DOHH2 (cell line): ENCODE results near the gene SFI1.

ENCODE experiments used
- H3F3A ChIP-seq: fragments of 200-600 bp; sonication (generic), shearing (Covaris generic); 2 replicates; pipeline ENCODE4 v1.6.0; 2016; ENCODE audit warnings: antibody characterized with exemption, mild to moderate bottlenecking; ENCODE audit not compliant: control insufficient read depth, insufficient read depth
- H3K27ac ChIP-seq: fragments of 200-600 bp; sonication (generic); 2 replicates; pipeline ENCODE4 v1.5.1; 2014; ENCODE audit warnings: low read depth, mild to moderate bottlenecking, low read length, moderate library complexity
- H3K27me3 ChIP-seq: fragments of 200-600 bp; sonication (generic); 2 replicates; pipeline ENCODE4 v1.6.1; 2014; ENCODE audit warnings: mild to moderate bottlenecking, low read length, mixed read lengths; ENCODE audit not compliant: control insufficient read depth
- H3K36me3 ChIP-seq: fragments of 200-600 bp; sonication (generic); 2 replicates; pipeline ENCODE4 v1.6.1; 2014; ENCODE audit warnings: mild to moderate bottlenecking, low read length, moderate library complexity, mixed read lengths; ENCODE audit not compliant: control insufficient read depth
- H3K4me1 ChIP-seq: fragments of 200-600 bp; sonication (generic); 2 replicates; pipeline ENCODE4 v1.6.1; 2014; ENCODE audit warnings: mild to moderate bottlenecking, low read length, mixed read lengths; ENCODE audit not compliant: control insufficient read depth
- H3K4me2 ChIP-seq: fragments of 200-600 bp; sonication (generic); 2 replicates; pipeline ENCODE4 v1.6.0; 2014; ENCODE audit warnings: mild to moderate bottlenecking, low read length, moderate library complexity
- H3K4me3 ChIP-seq: fragments of 200-600 bp; sonication (generic); 2 replicates; pipeline ENCODE4 v1.5.1; 2014; ENCODE audit warnings: mild to moderate bottlenecking, low read length, mixed read lengths
- H3K79me2 ChIP-seq: fragments of 200-600 bp; sonication (generic); 2 replicates; pipeline ENCODE4 v1.6.1; 2014; ENCODE audit warnings: mild to moderate bottlenecking, low read length, mixed read lengths; ENCODE audit not compliant: control insufficient read depth
- H3K9me2 ChIP-seq: fragments of 200-600 bp; sonication (generic); replicated peaks from 2 replicates; pipeline ENCODE4 v1.6.1; 2014; ENCODE audit warnings: mild to moderate bottlenecking, low read length, mixed read lengths; ENCODE audit not compliant: control insufficient read depth
- H3K9me3 ChIP-seq: fragments of 200-600 bp; sonication (generic); 2 replicates; pipeline ENCODE4 v1.6.1; 2014; ENCODE audit warnings: antibody characterized with exemption, low read length, mixed read lengths; ENCODE audit not compliant: control insufficient read depth, insufficient read depth
- H4K20me1 ChIP-seq: fragments of 200-600 bp; sonication (generic); 2 replicates; pipeline ENCODE4 v1.6.0; 2014; ENCODE audit warnings: low read depth, mild to moderate bottlenecking, antibody characterized with exemption, low read length, moderate library complexity; ENCODE audit not compliant: control insufficient read depth, insufficient read depth
- EZH2phosphoT487 ChIP-seq: fragments of 200-600 bp; sonication (generic); IDR thresholded peaks from 2 replicates; pipeline ENCODE4 v1.6.1; 2017; ENCODE audit warnings: borderline replicate concordance, mild to moderate bottlenecking, antibody characterized with exemption, low read length, moderate library complexity, mixed read lengths
- TF ChIP-seq, protein P1 (sequence below): fragments of 200-600 bp; sonication (generic); IDR thresholded peaks from one replicate; pipeline ENCODE4 v1.5.1; 2014; ENCODE audit warnings: antibody characterized with exemption, mild to moderate bottlenecking, low read depth, low read length; ENCODE audit not compliant: poor library complexity, severe bottlenecking

SFI1 gene

DNA sequence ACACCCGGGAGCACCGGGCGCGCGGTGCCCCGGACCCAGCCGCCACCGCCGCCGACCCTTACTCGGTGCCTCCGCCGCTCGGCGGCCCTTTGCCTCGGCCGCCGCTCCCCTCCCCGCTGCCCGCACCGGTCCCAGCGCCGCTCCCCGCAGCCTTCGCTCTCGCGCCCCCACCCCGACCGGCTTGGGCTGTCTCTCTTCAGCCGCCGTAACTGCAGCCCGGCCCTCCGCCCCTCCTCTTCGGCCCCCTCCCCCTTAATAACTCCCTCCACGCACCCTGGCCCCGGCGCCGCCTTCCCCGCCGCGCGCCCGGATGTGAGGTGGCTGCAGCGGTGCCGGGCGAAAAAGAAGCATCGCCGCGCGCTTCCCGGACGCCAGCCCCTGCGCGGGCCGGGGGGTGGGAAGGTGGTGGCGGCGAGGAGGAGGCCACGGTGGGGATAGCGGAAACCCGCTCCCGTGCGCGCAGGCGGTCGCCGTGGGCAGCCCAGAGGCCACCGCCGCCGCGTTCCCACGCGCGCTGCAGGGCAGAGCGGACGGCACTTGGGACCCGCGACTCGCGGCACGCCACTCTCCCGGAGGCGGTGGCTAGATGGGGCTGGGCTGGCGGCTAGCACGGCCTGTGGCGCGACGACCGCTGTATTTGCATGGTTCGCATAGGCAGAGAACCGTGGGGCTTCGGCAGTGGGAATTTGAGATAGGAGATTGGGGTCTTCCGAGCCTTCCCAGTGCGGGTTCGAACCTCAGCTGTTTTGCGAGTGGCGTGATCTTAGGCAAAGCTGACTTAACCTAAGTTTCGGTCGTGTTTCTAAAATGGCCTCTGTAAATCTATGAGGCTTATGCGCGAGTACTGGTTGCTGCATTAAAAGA is 6.5 kb upstream of the SFI1 start, which contains the start of gene EIF4ENIF1:
TSS of gene EIF4ENIF1 (minus strand) at position 211 of the 864 bp plus-strand sequence. CDS start 1,124 bp downstream, outside the sequence.
- peak within 1 kb of the TSS; percentile 99 for H3K4me2 ChIP-seq
- no peaks in the 10 kb centered on the region for H3K9me3 ChIP-seq
- H3K4me3 ChIP-seq: peak within 1 kb of the TSS; percentile 95
- no peaks in the 10 kb centered on the region for H3K27me3 ChIP-seq
- peaks cover 25% of the 10 kb centered on the region for H3F3A ChIP-seq
- H3K79me2 ChIP-seq: peaks cover 56% of the 10 kb centered on the region
- no peaks in the 10 kb centered on the region for H4K20me1 ChIP-seq
- H3K9me2 ChIP-seq: no peaks in the 10 kb centered on the region
- peaks cover 55% of the 10 kb centered on the region for H3K36me3 ChIP-seq
- H3K27ac ChIP-seq: peak within 1 kb of the TSS; percentile 95
- peaks cover 42% of the 10 kb centered on the region for H3K4me1 ChIP-seq
- TF ChIP-seq, protein P1, sequence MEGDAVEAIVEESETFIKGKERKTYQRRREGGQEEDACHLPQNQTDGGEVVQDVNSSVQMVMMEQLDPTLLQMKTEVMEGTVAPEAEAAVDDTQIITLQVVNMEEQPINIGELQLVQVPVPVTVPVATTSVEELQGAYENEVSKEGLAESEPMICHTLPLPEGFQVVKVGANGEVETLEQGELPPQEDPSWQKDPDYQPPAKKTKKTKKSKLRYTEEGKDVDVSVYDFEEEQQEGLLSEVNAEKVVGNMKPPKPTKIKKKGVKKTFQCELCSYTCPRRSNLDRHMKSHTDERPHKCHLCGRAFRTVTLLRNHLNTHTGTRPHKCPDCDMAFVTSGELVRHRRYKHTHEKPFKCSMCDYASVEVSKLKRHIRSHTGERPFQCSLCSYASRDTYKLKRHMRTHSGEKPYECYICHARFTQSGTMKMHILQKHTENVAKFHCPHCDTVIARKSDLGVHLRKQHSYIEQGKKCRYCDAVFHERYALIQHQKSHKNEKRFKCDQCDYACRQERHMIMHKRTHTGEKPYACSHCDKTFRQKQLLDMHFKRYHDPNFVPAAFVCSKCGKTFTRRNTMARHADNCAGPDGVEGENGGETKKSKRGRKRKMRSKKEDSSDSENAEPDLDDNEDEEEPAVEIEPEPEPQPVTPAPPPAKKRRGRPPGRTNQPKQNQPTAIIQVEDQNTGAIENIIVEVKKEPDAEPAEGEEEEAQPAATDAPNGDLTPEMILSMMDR: no peak
- no peak for TF ChIP-seq EZH2phosphoT487

DNA sequence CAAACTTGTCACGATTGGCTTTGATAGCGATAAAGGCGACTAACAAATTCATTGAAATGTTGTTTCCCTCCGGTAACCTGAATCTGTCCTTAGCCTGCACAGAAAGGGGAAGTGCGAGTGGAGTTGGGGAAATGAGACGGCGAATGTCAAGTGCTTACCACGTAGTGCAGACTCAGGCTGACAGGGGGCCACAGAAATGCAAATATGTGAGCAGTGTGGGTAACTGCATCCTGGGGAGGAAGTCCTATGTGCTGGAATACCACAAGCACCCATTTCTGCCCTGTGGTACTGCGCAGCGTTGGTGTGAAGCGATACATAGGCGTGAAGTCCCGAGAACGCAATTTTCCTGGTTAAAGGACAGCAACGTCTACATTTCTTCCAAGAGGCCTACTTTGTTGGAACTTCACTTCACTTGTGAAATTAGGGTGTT is 5.8 kb upstream of the SFI1 start:
- peak overlapping the region; percentile 95 for H3K4me3 ChIP-seq
- no peak for TF ChIP-seq EZH2phosphoT487
- TF ChIP-seq, protein P1: no peak
- no peaks in the 10 kb centered on the region for H4K20me1 ChIP-seq
- H3K36me3 ChIP-seq: peaks cover 49% of the 10 kb centered on the region
- H3K27ac ChIP-seq: peak overlapping the region; percentile 95
- H3K4me2 ChIP-seq: peak overlapping the region; percentile 99
- H3K4me1 ChIP-seq: peaks cover 48% of the 10 kb centered on the region
- H3K27me3 ChIP-seq: no peaks in the 10 kb centered on the region
- peaks cover 25% of the 10 kb centered on the region for H3F3A ChIP-seq
- no peaks in the 10 kb centered on the region for H3K9me3 ChIP-seq
- no peaks in the 10 kb centered on the region for H3K9me2 ChIP-seq
- H3K79me2 ChIP-seq: peaks cover 49% of the 10 kb centered on the region

DNA sequence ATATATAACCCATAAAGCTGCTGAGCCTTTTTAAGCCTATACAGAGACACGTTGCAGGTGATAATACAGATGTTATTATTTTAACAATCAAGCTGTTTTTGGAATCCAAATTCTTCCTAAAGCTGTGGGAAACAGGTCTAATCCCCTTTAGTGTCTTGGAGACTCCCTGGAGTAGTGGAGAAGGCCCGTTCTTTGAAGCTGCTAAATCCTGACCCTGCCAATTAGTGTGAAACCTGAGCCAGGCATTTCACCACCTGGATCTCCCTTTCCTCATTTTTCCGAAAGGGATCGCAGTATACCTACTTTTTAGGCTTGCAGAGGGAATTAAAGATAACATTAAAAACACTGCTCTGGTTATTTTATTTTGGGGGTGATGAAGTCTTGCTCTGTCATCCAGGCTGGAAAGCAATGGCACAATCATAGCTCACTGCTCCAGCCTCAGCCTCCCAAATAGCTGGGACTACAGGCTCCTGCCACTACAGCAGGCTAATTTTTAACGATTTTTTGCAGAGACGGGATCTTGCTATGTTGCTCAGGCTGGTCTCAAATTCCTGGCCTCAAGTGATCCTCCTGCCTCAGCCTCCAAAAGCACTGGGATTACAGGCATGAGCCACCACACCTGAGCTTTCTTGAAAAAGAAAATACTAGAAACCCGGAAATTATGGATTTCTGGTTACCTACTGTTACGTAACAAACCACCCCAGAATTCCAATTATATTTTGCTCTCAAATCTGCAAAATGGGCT is 4.9 kb upstream of the SFI1 start:
- TF ChIP-seq EZH2phosphoT487: no peak
- TF ChIP-seq, protein P1: no peak
- H3F3A ChIP-seq: peaks cover 32% of the 10 kb centered on the region
- H3K27ac ChIP-seq: peak overlapping the region; percentile 95
- peaks cover 49% of the 10 kb centered on the region for H3K4me1 ChIP-seq
- peak overlapping the region; percentile 95 for H3K4me3 ChIP-seq
- no peaks in the 10 kb centered on the region for H3K27me3 ChIP-seq
- peaks cover 47% of the 10 kb centered on the region for H3K36me3 ChIP-seq
- H3K79me2 ChIP-seq: peaks cover 45% of the 10 kb centered on the region
- H3K9me2 ChIP-seq: no peaks in the 10 kb centered on the region
- no peaks in the 10 kb centered on the region for H4K20me1 ChIP-seq
- H3K4me2 ChIP-seq: peak overlapping the region; percentile 99
- no peaks in the 10 kb centered on the region for H3K9me3 ChIP-seq
